ENCODE measurements around the gene FBXO33.

FBXO33 gene

DNA sequence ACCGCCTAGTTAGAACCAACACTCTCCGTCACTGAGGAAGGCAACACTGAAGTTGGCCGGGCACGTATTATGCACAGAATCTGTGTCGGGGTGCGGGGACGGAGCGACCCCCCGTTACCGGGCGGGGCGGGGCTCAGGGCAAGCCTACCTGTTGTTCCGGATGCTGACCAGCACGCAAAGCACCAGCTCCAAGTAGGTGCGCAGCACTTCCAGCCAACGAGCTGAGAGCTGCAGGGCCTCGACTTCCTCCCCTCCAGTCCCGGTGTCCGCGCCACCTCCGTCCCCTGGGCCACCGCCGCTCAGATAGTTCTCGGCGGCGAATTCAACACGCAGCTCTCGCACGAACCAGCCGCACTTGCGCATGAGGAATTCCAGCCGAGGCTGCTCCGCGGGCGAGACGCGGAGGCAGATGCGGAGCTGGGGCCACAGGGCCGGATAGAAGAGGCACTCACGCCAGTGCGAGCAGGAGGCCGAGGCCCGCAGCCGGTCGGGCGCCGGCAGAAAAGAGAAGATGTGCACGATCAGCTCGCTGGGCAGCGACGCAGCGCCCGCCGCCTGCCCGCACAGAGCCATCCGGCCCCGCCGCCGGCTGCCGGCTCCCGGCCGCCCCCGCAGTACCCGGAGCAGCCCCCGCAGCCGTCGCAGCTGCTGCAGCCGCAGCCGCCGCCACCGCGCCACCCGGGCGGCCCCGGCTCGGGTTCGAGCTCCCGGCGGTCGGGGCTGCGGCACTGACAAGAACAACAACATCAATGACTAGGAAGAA lies 636 bp downstream of the FBXO33 start:
- DNase-seq (ENCODE audit: low read depth in 2 of 2, low spot score in 1 of 2) = peak; percentile 9 to 16

DNA sequence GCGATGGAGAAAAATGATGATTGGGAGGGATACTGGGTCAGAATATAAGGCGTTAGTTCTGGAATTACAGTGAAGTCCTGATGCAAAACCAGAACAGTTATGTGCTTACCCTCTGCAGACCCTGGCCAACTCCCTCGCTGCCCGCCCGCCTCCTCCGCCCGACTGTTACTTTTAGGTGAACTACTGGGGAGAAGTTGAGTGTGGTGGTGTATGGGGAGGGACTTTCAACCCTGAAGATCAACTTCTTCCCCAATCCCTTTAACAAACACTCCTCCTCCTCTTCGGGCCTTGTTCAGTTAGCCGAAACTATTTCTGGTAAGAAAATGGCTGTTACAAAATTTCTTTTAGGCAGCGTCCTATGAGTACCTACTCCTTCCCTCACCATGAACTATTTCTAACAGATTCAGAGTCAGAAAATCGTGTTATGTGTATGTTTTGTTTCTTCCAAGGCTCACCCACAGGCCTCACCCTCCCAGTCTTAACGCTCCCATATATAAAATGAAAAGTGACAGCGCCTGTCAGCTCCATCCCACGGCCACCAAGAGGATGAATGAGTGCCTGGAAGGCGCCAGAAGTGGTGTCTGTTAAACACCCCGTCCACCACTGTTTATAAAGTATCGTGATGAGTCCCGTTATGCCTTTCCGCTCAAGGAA lies 1.3 kb downstream of the FBXO33 start:
- no peak for DNase-seq (ENCODE audit: low read depth in 2 of 2, low spot score in 1 of 2)

DNA sequence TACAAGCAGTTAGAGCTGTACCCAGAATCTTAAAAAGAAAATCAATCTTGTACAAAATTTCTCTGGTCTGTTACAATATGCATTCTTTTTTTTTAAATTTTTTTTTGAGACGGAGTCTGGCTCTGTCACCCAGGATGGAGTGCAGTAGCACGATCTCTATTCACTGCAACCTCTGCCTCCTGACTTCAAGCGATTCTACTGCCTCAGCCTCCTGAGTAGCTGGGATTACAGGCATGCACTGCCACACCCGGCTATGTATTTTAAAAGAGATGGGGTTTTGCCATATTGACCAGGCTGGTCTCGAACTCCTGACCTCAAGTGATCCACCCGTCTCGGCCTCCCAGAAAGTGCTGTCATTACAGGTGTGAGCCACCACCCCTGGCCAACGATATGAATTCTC lies 4.1 kb downstream of the FBXO33 start:
- DNase-seq (ENCODE audit: low read depth in 2 of 2, low spot score in 1 of 2) = no peak

GRCh38 chr14:39426605-39427004 lies 5.6 kb downstream of the FBXO33 start:
- DNase-seq (ENCODE audit: low read depth in 2 of 2, low spot score in 1 of 2) = no peak

DNA sequence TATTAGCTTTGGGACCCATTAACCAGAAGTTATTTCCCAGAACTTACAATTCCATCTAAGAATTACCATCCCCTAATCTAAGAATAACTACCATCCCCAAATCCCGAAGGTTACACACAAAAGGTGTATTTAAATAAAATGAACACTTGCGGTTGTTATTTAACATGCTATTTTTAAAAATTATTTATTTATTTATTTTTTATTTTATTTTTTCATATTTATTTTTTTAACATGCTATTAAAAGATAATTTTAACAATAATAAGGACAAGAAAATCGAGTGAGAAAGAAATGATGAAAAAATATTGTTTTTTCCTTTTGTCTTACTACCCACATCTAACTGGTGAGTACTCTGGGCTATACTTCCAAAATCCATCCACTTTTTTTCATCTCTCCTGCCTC lies 6.3 kb downstream of the FBXO33 start:
- DNase-seq (ENCODE audit: low read depth in 2 of 2, low spot score in 1 of 2) = no peak

DNA sequence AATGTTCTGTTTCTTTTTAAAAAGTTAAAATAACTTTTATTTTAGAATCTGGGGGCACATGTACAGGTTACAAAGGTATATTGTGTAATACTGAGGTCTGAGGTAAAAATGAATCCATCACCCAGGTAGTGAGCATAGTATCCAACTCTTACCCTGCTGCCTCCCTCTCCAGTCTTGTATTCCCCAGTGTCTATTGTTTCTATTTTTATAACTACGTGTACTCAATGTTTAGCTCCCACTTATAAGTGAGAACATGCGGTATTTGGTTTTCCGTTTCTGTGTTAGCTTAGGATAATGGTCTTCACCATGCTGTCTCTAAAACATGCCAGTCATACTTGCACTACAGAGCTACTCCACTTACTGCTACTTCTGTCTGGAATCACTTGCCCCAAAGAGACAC lies 8.4 kb downstream of the FBXO33 start:
- DNase-seq (ENCODE audit: low read depth in 2 of 2, low spot score in 1 of 2) = no peak

DNA sequence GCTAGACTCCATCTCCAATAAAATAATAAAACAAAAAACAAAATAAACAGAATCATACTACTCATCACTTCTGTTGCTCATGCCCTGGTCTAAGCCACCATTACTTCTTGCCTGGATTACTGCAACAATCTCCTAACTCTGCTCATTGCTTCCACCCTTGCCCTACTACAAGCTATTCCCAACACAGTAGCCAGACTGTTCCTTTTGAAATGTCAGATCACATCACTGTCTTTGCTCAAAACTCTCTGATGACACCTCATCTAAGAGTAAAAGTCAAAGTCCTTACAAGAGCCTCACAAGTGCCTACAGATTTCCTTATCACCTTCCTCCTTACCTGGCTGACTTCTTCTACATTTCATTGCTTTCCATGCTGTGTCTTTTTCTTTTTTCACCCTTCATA lies 10.0 kb downstream of the FBXO33 start:
- no peak for DNase-seq (ENCODE audit: low read depth in 2 of 2, low spot score in 1 of 2)

- DNase-seq (ENCODE audit: low read depth in 2 of 2, low spot score in 1 of 2) = no peak
These were observed 13.0 kb downstream of the FBXO33 start for GRCh38 chr14:39419272-39419671.

- no peak for DNase-seq (ENCODE audit: low read depth in 2 of 2, low spot score in 1 of 2)
These were observed 15.2 kb downstream of the FBXO33 start for GRCh38 chr14:39417014-39417413.

GRCh38 chr14:39416072-39416471 lies 16.2 kb downstream of the FBXO33 start:
- no peak for DNase-seq (ENCODE audit: low read depth in 2 of 2, low spot score in 1 of 2)

DNA sequence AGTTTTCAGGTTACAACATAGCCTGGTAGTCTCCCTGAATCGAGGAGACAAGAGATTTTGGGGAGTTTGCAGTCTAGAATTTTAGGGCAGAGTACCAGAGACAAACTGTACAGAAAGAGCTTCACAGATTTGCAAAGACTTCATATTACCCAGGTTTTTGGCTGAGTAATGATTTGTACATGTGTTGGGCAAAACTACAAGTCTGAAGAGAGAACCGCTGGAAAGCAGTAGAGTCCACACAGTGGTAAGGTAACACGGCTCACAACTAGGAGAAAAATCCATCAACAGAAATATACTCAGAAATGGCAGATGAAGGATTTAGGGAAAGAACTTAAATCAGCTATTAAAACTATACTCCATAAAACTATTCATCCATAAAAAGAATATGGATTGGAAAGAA lies 25.7 kb downstream of the FBXO33 start:
- no peak for DNase-seq (ENCODE audit: low read depth in 2 of 2, low spot score in 1 of 2)

- no peak for DNase-seq (ENCODE audit: low read depth in 2 of 2, low spot score in 1 of 2)
These were observed 33.9 kb downstream of the FBXO33 start for GRCh38 chr14:39398382-39398781.

GRCh38 chr14:39396448-39396847 lies 35.8 kb downstream of the FBXO33 start:
- no peak for DNase-seq (ENCODE audit: low read depth in 2 of 2, low spot score in 1 of 2)

DNA sequence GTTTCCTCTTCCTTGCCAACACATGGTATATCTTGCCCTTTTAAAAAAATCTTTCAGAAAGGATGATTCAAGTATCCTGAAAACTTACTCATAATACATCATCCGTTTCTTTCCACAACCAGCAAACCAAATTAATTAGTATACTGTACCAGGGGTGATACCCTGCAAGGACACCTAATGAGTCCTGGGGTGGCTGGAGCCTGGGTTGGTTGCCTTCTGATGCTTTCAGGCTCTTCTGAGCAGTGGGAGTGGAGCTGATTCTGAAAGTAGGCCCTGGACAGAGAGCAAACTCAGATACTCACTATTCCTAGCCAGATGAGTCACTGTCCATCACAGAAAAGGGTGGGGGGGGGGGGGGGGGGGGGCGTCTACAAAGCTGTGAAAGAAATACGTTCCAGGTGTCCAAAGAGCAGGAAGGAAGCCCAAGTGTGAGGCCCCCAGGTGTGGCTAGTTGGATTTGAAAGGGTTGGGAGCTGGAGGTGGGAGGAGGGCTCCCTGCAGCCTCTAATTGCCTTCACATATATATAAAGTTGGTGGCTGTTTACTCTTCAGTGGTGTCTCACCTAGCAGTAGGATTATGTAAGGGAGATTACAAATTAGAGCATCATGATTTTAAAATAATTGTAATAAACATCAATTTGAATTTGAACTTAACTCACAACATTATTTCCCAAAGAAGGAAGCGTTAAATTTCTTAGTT lies 36.5 kb downstream of the FBXO33 start:
- DNase-seq (ENCODE audit: low read depth in 2 of 2, low spot score in 1 of 2) = no peak

DNA sequence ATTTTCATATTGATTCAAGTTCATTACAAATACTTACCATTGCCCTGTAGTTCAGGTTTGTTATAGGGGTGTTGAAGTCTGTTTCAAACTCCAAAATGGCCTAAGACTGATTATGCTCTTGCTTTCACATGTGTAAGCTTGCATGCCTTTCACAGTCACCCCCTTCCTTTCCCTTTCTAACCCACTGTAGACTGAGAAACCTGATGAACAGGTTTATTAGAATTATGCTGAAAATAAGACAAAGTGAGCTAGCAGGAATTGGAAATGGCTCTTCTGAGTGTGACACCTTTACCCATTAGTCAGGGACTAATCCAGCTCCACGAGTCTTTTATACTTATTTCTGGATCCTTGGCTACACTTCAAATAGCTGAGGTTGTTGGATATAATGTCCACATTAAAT lies 38.9 kb downstream of the FBXO33 start:
- no peak for DNase-seq (ENCODE audit: low read depth in 2 of 2, low spot score in 1 of 2)

GRCh38 chr14:39384177-39384576 lies 48.1 kb downstream of the FBXO33 start:
- no peak for DNase-seq (ENCODE audit: low read depth in 2 of 2, low spot score in 1 of 2)

DNA sequence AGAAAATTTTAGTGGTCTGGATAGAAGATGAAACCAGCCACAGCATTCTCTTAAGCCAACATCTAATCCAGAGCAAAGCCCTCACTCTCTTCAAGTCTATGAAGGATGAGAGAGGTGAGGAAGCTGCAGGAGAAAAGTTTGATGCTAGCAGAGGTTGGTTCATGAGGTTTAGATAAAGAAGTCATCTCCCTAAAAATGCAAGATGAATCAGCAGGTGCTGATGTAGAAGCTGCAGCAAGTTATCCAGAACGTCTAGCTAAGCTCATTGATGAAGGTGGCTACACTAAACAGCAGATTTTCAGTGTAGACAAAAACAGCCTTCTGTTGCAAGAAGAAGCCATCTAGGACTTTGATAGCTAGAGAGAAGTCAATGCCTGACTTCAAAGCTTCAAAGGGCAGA lies 48.5 kb downstream of the FBXO33 start:
- no peak for DNase-seq (ENCODE audit: low read depth in 2 of 2, low spot score in 1 of 2)

DNA sequence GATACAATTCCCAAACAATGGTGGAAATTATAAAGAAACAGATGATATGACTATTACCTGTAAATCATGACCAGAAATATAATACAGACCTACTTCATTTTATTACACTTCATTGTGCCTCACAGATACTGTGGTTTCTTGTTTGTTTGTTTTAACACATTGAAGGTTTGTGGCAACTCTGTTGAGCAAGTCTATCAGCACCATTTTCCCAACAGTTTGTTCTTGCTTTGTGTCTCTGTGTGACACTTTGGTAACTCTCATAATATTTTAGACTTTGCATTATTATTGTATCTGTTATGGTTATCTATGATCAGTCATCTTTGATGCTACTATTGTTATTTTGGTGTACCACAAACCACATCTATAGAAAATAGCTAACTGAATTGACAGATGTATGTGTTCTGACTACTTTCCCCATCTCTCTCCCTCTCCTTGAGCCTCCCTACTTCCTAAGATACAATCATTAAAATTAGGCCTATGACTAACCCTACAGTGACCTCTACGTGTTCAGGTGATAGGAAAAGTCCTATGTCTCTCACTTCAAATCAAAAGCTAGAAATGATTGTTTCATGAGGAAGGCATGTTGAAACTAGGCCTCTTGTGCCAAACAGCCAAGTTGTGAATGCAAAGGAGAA lies 49.1 kb downstream of the FBXO33 start:
- DNase-seq (ENCODE audit: low read depth in 2 of 2, low spot score in 1 of 2) = no peak

- DNase-seq (ENCODE audit: low read depth in 2 of 2, low spot score in 1 of 2) = no peak
These were observed 49.8 kb downstream of the FBXO33 start for GRCh38 chr14:39382463-39382862.

GRCh38 chr14:39381366-39381765 lies 50.9 kb downstream of the FBXO33 start:
- DNase-seq (ENCODE audit: low read depth in 2 of 2, low spot score in 1 of 2) = no peak

GRCh38 chr14:39376667-39377403 lies 55.4 kb downstream of the FBXO33 start:
- DNase-seq (ENCODE audit: low read depth in 2 of 2, low spot score in 1 of 2) = no peak
